Stimulated activated CD8-positive, alpha-beta memory T cell treated with anti-CD3 and anti-CD28 coated beads, Interleukin-15, amount 100 ng/mL, for 48 hours (primary cell): ENCODE results near the gene RXFP3.

Source experiments
- DNase-seq, 2 donors: peaks; one replicate each; pipeline ENCODE4 v3.0.0-alpha.2; 2020; ENCODE audit warnings: low read depth in 2 of 2

The RXFP3 gene

GRCh38 chr5:33981408-33982162 is 45.4 kb downstream of the RXFP3 start:
- DNase-seq: no peak

- DNase-seq: no peak
These were observed 48.0 kb downstream of the RXFP3 start for GRCh38 chr5:33984178-33984577.

GRCh38 chr5:33984671-33985124 is 48.5 kb downstream of the RXFP3 start, which contains the start of gene SLC45A2:
Gene SLC45A2 (minus strand): TSS chr5:33984693. CDS start chr5:33984583, 110 bp downstream.
- no peak for DNase-seq

- no peak for DNase-seq
These were observed 49.3 kb downstream of the RXFP3 start for GRCh38 chr5:33985447-33985846.
